ENCODE measurements around the gene LEFTY1.
"Not testable (repeated sequence)": the region's sequence is repeated elsewhere in the genome, so short reads cannot be mapped to it uniquely, and the experiment has no call there.

Gene LEFTY1

GRCh38 chr1:225842788-225843425 is 46.0 kb downstream of the LEFTY1 start:
- TF ChIP-seq, protein P1, sequence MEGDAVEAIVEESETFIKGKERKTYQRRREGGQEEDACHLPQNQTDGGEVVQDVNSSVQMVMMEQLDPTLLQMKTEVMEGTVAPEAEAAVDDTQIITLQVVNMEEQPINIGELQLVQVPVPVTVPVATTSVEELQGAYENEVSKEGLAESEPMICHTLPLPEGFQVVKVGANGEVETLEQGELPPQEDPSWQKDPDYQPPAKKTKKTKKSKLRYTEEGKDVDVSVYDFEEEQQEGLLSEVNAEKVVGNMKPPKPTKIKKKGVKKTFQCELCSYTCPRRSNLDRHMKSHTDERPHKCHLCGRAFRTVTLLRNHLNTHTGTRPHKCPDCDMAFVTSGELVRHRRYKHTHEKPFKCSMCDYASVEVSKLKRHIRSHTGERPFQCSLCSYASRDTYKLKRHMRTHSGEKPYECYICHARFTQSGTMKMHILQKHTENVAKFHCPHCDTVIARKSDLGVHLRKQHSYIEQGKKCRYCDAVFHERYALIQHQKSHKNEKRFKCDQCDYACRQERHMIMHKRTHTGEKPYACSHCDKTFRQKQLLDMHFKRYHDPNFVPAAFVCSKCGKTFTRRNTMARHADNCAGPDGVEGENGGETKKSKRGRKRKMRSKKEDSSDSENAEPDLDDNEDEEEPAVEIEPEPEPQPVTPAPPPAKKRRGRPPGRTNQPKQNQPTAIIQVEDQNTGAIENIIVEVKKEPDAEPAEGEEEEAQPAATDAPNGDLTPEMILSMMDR (conservative IDR thresholded peaks at IDR 0.05; ENCODE audit: low read length): no peak
- no peak for DNase-seq (ENCODE audit: low read depth)
- H3K4me3 ChIP-seq (ENCODE audit: low read length): no peak overlapping the region

- no peak for DNase-seq (ENCODE audit: low read depth)
- H3K4me3 ChIP-seq (ENCODE audit: low read length): no peak overlapping the region
- TF ChIP-seq, protein P1 (conservative IDR thresholded peaks at IDR 0.05; ENCODE audit: low read length): no peak
These were observed 46.9 kb downstream of the LEFTY1 start for GRCh38 chr1:225842074-225842473.

DNA sequence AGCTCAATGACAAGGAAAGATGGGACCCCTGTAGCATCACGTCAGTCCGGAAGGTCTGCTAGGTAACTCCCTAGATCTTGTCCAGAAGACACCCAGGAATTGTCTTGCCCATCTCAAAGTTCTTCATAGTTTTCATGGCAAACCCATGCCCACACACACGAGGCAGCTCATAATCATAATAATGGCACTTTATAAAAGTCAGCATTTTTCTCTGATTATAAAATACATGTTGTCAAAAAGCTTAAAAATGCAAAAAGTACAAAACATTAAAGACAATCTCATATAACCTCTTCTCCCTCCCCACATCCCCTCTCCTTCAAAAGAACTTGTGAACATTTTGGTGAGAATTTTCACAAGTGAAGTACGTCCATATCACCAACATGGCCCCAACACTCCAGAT is 48.2 kb downstream of the LEFTY1 start:
- no peak for DNase-seq (ENCODE audit: low read depth)
- H3K4me3 ChIP-seq (ENCODE audit: low read length): no peak overlapping the region
- TF ChIP-seq, protein P1 (conservative IDR thresholded peaks at IDR 0.05; ENCODE audit: low read length): no peak

DNA sequence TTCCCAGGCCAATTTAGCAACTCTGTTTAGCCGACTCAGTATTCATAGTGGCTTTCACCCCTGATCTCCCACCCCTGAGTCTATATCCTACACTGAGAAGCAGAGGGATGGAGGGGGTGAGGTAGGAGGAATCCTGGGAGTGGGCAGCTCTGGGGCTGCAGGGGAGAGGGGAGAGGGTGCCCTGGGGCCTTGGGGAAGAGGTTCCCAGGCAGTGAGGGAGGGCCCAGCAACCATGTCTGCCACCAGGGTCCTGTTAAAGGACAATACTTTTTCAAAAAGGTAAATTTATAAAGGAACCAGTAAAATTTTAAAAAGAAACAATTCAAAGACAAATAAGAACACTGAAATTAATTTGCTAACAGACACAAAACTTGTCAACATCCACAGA is 48.7 kb downstream of the LEFTY1 start:
- no peak overlapping the region for H3K4me3 ChIP-seq (ENCODE audit: low read length)
- DNase-seq (ENCODE audit: low read depth): no peak
- TF ChIP-seq, protein P1 (conservative IDR thresholded peaks at IDR 0.05; ENCODE audit: low read length): no peak

DNA sequence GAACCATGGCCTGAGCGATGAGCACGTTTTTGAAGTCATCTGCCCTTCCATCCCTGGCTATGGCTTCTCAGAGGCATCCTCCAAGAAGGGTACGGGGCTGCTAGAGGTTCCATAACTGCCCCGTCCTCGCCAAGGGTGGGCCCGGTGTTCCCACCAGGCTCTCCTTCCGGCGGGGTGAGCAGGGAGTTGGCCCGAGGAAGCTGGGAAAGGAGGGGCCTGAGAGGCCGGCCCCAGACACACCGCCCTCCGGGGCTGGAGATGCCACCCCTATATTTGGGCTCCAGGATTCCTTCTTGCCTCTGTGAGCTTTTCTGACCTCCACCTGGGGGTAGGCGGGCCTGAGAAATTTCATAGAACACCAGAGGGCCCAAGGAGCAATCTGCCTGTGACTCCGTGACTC is 50.2 kb downstream of the LEFTY1 start:
- no peak for DNase-seq (ENCODE audit: low read depth)
- H3K4me3 ChIP-seq (ENCODE audit: low read length): no peak overlapping the region
- TF ChIP-seq, protein P1 (conservative IDR thresholded peaks at IDR 0.05; ENCODE audit: low read length): no peak

GRCh38 chr1:225836296-225836695 is 52.6 kb downstream of the LEFTY1 start:
- not testable (repeated sequence) for H3K4me3 ChIP-seq (ENCODE audit: low read length); DNase-seq (ENCODE audit: low read depth)
